Endothelial cell (in vitro differentiated cells): ENCODE measurements around the gene ATF7. TPM values are rescaled to one million over a fixed set of nuclear protein-coding genes. Genes with fewer than 3 reads are reported as not detected.

ENCODE experiments used
- DNase-seq: peaks from one replicate; pipeline ENCODE4 v3.0.0; 2021; ENCODE audit warnings: low spot score
- H3K27ac Mint-ChIP-seq: one replicate; pipeline ENCODE4 v1.8.0; 2021; ENCODE audit warnings: mixed read lengths, inconsistent platforms; ENCODE audit not compliant: unreplicated experiment
- H3K27me3 Mint-ChIP-seq: one replicate; pipeline ENCODE4 v1.8.0; 2021; ENCODE audit warnings: mild to moderate bottlenecking, moderate library complexity, mixed read lengths, inconsistent platforms; ENCODE audit not compliant: unreplicated experiment
- H3K36me3 Mint-ChIP-seq: one replicate; pipeline ENCODE4 v1.8.0; 2021; ENCODE audit warnings: mild to moderate bottlenecking, low read depth, mixed read lengths, inconsistent platforms; ENCODE audit not compliant: unreplicated experiment
- H3K4me1 Mint-ChIP-seq: one replicate; pipeline ENCODE4 v1.8.0; 2021; ENCODE audit warnings: mild to moderate bottlenecking, mixed read lengths, inconsistent platforms; ENCODE audit not compliant: unreplicated experiment
- H3K4me3 Mint-ChIP-seq: one replicate; pipeline ENCODE4 v1.8.0; 2021; ENCODE audit warnings: mild to moderate bottlenecking, mixed read lengths, inconsistent platforms; ENCODE audit not compliant: unreplicated experiment
- H3K9me3 Mint-ChIP-seq: one replicate; pipeline ENCODE4 v1.8.0; 2021; ENCODE audit warnings: mixed read lengths, inconsistent platforms; ENCODE audit not compliant: unreplicated experiment
- CTCF ChIP-seq: fragments of 200-600 bp; sonication (generic); IDR thresholded peaks from one replicate; pipeline ENCODE4 v1.5.0; 2021; ENCODE audit warnings: antibody characterized with exemption; ENCODE audit not compliant: unreplicated experiment
- total RNA-seq: library from RNA; stranded (reverse); fragmentation: NEBNext Ultra II Directional; extraction: Animal tissue kit (Norgen Biotek cat#: 25700); gene quantifications from one replicate; pipeline ENCODE4 v1.2.1, GENCODE V29; 2021; ENCODE audit not compliant: unreplicated experiment

The ATF7 gene
- total RNA-seq, 1 donor from 2014 or later = 63.3 TPM

- Mint-ChIP-seq H3K27me3 (peaks cover 32% of the 10 kb centered on the region), H3K9me3 (no peaks in the 10 kb centered on the region), H3K4me3 (peak within 1 kb of the TSS; percentile 94), H3K27ac (peak within 1 kb of the TSS; percentile 95), H3K4me1 (peaks cover 36% of the 10 kb centered on the region), H3K36me3 (peaks cover 18% of the 10 kb centered on the region)
- TF ChIP-seq CTCF = no peak
- peak; percentile 94 for DNase-seq
Measured at GRCh38 chr12:53500776-53501614, 125.2 kb downstream of the ATF7 start, which contains the start of gene TARBP2. Gene TARBP2 (plus strand): TSS chr12:53501283. CDS start chr12:53501409, 126 bp downstream.

- DNase-seq = no peak
- Mint-ChIP-seq H3K4me3 (peak overlapping the region; percentile 94), H3K4me1 (peaks cover 36% of the 10 kb centered on the region), H3K36me3 (peaks cover 11% of the 10 kb centered on the region), H3K9me3 (no peaks in the 10 kb centered on the region), H3K27ac (peak overlapping the region; percentile 95), H3K27me3 (peaks cover 28% of the 10 kb centered on the region)
- no peak for TF ChIP-seq CTCF
Measured at GRCh38 chr12:53500142-53500775, 125.9 kb downstream of the ATF7 start.

GRCh38 chr12:53499266-53500141 lies 126.7 kb downstream of the ATF7 start, which contains the start of gene MAP3K12:
Gene MAP3K12 (minus strand): TSS chr12:53499458. CDS start chr12:53487391, 12,067 bp downstream.
- Mint-ChIP-seq H3K27me3 (peaks cover 23% of the 10 kb centered on the region), H3K4me3 (peak within 1 kb of the TSS; percentile 94), H3K4me1 (peaks cover 36% of the 10 kb centered on the region), H3K36me3 (peaks cover 6% of the 10 kb centered on the region), H3K9me3 (no peaks in the 10 kb centered on the region), H3K27ac (peak within 1 kb of the TSS; percentile 95)
- peak; percentile 54 for DNase-seq
- no peak for TF ChIP-seq CTCF

- H3K27ac Mint-ChIP-seq = no peak overlapping the region
- H3K4me1 Mint-ChIP-seq = peaks cover 46% of the 10 kb centered on the region
- peaks cover 24% of the 10 kb centered on the region for H3K27me3 Mint-ChIP-seq
- H3K4me3 Mint-ChIP-seq = peak overlapping the region; percentile 90
- peaks cover 6% of the 10 kb centered on the region for H3K36me3 Mint-ChIP-seq
- no peaks in the 10 kb centered on the region for H3K9me3 Mint-ChIP-seq
- no peak for DNase-seq
- TF ChIP-seq CTCF = no peak
Measured at GRCh38 chr12:53498235-53498630, 127.9 kb downstream of the ATF7 start.
